GM19467 (cell line): Measurements from ENCODE around the gene ACOX3.
"Not testable (repeated sequence)": the region's sequence is repeated elsewhere in the genome, so short reads cannot be mapped to it uniquely, and the experiment has no call there.

Experiments used
- ATAC-seq: cut with Tn5 transposase; IDR thresholded peaks from one replicate; pipeline ENCODE4 v1.9.1; 2021; ENCODE audit warnings: mild to moderate bottlenecking, moderate library complexity; ENCODE audit not compliant: unreplicated experiment

Gene ACOX3

DNA sequence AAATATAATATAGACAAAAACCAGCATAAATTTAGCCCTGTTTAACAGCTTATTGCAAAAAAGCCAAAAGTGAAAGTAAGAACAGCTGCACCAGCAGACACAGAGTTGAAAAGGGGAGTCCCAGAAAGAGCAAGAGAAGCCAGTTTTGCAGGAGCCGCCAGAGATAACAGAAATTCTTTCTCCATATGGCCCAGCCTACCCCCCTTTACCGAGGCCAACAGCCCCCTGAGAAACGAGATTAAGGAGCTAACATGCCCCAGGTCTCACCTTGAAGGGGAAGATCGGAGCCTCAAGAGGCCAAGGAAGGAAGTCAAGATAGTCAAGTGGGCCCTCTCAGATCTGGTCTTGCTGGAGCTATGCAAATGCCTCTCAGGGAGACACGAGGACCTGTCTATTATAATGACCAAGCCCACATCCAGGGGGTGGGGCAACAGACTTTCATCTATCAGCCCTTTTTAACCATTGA is 4.8 kb downstream of the ACOX3 start:
- ATAC-seq = peak; percentile 50

DNA sequence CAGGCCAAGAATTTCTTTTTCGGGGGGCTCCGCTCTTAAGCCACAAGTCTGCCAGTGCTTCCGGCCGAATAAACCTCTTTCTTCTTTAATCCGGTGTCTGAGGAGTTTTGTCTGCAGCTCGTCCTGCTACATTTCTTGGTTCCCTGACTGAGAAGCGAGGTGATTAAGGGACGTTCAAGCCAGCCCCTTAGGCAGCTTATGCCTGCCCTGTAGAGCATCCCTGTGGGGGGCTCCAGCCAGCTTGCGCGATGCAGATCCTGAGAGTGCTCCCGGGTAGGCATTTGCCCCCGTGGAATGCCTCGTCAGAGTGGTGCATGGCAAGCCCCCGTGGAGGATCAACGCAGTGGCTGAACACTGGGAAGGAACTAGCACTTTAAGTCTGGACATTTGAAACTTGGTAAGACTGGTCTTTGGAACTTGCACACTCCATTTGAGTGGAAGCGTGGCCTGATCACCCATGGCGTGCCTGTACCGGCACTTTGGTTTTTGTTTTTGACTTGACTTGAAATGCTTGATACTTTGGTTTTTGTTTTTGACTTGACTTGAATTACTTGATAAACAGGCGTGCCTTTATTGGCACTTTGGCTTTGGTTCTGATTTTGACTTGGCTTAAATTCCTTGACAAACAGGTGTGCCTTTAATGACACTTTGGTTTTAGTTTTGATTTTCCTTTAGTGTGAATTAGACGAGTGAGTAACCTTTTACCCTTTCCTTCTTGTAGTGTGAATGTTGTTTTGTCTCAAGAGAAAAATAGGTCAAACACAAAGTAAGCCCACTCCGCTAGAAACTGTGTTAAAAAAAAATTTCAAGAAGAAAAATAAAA is 6.1 kb downstream of the ACOX3 start:
- ATAC-seq = no peak

DNA sequence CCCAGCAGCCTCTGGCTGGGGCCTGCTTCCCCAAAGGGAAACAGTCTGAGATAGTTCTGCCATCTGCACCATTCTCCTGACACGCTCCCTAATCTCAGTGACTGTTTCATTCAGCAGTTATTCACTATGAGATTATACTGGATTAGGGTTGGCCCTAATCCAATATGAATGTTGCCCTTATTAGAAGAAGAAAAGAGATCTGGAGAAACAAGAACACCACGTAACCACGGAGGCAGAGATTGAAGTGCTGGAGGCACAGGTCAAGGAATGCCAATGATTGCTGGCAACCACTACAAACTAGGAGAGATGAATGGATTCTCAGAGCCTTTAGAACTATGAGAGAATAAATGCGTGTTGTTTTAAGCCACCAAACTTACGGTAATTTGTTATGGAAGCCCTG is 7.4 kb downstream of the ACOX3 start:
- no peak for ATAC-seq

- ATAC-seq = no peak
Observed at GRCh38 chr4:8431553-8431952, 9.0 kb downstream of the ACOX3 start.

GRCh38 chr4:8428288-8429097 is 12.0 kb downstream of the ACOX3 start:
- ATAC-seq = peak; percentile 86

DNA sequence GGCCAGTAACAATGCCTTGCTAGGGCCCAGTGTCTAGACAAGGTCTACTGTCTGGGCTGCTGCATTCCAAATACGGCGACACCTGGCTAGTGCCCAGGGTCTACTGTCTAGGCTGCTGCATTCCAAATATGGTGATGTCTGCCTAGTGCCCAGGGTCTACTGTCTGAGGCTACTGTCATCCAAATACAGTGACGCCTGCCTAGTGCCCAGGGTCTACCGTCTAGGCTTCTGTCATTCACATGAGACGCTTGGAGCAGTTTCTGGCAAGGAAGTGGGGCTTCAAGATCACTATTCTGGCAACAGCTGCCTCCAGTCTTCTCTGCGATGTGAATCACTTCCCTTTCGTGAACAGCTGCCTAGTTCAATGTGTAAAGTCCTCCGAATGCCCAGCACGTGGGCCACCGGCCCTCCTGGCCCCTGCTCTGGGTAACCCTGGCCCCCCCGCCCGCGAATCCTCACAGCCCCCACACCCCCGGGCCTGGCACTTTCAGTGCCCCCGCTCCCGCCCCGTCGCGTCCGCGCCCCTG is 12.7 kb downstream of the ACOX3 start:
- ATAC-seq = peak; percentile 39

DNA sequence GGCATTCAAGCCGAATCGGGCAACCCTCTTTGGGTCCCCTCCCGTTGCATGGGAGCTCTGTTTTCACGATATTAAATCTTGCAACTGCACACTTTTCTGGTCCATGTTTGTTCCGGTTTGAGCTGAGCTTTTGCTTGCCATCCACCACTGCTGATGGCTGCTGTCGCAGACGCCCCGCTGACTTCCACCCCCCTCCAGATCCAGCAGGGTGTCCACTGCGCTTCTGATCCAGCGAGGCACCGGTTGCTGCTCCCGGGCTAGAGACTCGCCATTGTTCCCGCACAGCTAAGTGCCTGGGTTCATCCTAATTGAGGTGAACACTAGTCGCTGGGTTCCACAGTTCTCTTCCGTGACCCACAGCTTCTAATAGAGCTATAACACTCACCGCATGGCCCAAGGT is 13.3 kb downstream of the ACOX3 start:
- ATAC-seq = no peak

- ATAC-seq = no peak
Observed at GRCh38 chr4:8422786-8423185, 17.7 kb downstream of the ACOX3 start.

DNA sequence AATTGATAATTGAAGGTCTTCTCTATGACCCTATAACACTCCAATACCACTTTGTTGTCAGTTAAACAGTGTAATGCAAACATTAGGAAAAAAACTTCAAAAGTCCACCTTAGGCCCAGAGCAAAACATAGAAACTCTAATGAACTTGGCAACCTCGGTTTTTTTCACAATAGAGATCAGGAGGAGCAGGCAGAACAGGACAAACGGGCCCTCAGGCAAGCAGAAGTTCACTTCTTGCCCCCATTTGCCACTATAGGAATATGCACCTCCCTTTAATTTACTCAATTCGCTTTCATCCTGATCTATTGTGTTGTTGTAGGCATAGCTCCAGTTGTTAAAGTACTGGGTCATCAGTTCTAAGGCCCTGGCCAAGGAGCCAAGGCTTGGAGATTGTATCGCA is 18.2 kb downstream of the ACOX3 start:
- no peak for ATAC-seq

DNA sequence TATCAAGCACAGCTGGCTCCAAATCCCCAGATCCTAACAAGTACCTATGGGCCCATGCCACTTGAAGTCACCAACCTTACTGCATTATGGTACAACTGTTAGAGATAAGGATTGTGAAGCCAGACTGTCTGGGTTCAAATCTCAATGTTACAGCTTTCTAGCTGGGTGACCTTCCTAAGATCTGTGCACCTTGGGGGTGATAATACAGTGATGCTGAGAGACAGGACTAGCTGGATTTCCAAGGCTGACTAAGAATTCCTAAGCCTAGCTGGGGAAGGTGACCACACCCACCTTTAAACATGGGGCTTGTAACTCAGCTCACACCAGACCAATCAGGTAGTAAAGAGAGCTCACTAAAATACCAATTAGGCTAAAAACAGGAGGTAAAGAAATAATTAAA is 20.4 kb downstream of the ACOX3 start:
- ATAC-seq = not testable (repeated sequence)

- ATAC-seq = peak; percentile 72
Observed at GRCh38 chr4:8419222-8420041, 21.1 kb downstream of the ACOX3 start.

GRCh38 chr4:8417071-8417614 is 23.4 kb downstream of the ACOX3 start:
- ATAC-seq = no peak

DNA sequence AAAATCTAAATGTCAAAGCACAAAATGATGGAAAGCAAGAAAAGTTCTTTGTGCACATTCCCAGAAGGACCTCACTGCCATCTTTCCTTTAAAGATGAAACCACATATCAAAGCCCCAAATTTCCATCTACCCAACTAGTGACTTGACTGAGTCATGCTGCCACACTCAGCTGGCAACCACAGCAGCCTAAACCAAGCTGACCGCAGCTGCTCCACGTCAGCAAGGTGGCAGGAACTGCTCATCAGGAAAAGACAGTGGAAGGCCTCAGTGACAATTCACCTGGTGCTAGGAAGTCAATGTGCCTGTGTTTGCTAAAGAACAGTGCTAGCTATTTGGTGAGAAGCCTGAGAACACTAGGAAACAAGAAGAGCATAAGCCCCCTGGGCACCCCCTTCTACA is 26.1 kb downstream of the ACOX3 start:
- ATAC-seq = no peak

DNA sequence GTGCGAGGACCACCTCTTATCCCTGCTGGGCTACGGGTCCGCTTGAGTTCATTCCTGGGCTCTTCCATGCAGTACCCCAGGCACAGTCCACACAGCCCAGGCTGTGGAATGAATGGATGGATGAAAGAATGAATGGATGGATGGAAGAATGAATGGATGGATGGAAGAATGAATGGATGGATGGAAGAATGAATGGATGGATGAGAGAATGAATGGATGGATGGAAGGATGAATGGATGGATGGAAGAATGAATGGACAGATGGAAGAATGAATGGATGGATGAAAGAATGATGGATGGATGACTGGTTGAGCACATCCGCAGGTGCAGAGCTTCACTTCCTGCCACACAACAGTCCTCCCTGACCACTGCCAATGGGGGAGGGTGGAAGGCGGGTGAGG is 28.2 kb downstream of the ACOX3 start:
- ATAC-seq = no peak

DNA sequence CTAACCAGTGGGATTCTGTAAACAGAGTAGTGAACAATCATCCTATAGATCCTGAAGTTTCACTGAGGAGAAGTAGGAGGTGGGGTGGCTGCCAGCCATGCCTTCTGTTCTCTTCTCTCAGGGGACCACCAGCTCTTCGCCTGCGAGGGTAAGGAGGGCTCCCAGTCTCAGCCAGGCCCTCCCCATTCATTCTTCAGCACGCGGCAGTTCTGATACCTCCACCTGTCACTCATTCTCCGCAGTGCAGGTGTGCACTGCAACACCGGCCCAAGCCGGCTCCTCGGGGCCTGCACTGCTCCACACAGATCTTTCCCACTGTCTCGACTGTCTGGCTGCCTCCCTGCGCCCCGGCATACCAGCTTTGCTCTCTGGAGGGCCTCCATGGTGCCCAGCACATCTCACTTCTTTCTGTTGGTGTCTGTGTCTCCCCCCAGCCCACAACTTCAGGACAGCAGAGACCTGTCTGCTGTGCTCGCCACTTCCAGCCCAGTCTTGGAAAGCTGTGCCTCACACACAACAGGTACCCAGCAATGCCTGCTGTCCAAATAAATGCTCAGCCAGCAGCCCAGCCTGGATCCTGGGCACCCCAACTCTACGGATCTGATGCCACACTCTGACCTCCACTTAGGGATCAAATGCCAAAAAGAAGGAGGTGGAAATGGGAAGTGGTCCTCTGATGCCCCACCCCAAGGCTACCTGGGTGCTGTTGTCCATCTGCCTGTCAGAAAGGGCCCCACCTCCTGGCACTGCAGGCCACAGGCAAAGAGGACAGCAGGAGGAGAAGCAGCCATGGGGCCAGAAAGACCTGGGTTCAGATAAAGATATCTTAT is 29.0 kb downstream of the ACOX3 start:
- ATAC-seq = no peak

GRCh38 chr4:8410641-8411271 is 29.8 kb downstream of the ACOX3 start:
- ATAC-seq = no peak

- ATAC-seq = no peak
Observed at GRCh38 chr4:8410066-8410625, 30.4 kb downstream of the ACOX3 start.

- peak; percentile 43 for ATAC-seq
Observed at GRCh38 chr4:8409264-8410065, 31.1 kb downstream of the ACOX3 start.
